Measurements from ENCODE around the gene SLC9B2. TPM values are rescaled to one million over a fixed set of nuclear protein-coding genes. Genes with fewer than 3 reads are reported as not detected.

The SLC9B2 gene
- total and polyA plus RNA-seq, 7 experiments from 2014 or later, result 12.7 to 26.3 (median 17.1) TPM

DNA sequence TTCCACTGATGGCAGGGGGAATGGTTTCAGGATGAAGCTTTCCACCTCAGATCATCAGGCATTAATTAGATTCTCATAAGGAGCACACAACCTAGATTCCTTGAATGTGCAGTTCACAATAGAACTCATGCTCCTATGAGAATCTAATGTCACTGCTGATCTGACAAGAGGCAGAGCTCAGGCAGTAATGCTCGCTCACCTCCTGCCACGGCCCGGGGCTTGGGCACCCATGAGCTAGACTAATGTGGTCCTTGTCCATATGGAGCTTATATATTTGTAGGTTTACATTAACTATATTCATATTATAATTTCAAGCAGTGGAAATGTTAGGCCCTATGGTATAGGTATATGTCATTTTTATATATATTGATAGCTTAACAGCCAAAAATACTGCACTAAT is 24.4 kb downstream of the SLC9B2 start:
- POLR2A ChIA-PET, result interaction anchor here (0.7 to 0.9 kb wide), 2 partner anchors 15 to 38 kb away, joined by 3 to 5 read pairs; no protein-coding TSS in a partner anchor
- no peak overlapping the region for H3K4me3 ChIP-seq (ENCODE audit: low read length)

GRCh38 chr4:103050736-103051436 is 25.7 kb downstream of the SLC9B2 start:
- peaks cover 0 to 22% (median 13%) of the 10 kb centered on the region in 5 donors for H3K36me3 Mint-ChIP-seq
- CTCF ChIA-PET, result interaction anchor here (1.9 kb wide), 1 partner anchor 40 kb away, joined by 7 read pairs; no protein-coding TSS in a partner anchor
- peak overlapping the region in 1 of 9 donors; percentile 6 for H3K27ac Mint-ChIP-seq

More for the DNA sequence above, 24.4 kb downstream of the SLC9B2 start:
- H3K9me3 Mint-ChIP-seq, result no peaks in the 10 kb centered on the region
- CTCF ChIA-PET, result no interaction called here
- no peak for ATAC-seq
- H3K36me3 Mint-ChIP-seq, result peaks cover 0 to 23% (median 13%) of the 10 kb centered on the region in 5 donors
- no peaks in the 10 kb centered on the region for H3K27me3 Mint-ChIP-seq
- no peaks in the 10 kb centered on the region for H3K27me3 ChIP-seq (ENCODE audit: control insufficient read depth in 2 of 2, insufficient read depth in 2 of 2, low read length in 2 of 2)
- H3K27ac Mint-ChIP-seq, result no peak overlapping the region
- DNase-seq, result no peak
- no peaks in the 10 kb centered on the region for H3K9me3 ChIP-seq (ENCODE audit: control insufficient read depth in 2 of 3, low read length in 3 of 3)
- H3K36me3 ChIP-seq (ENCODE audit: control insufficient read depth in 2 of 3, insufficient read depth in 3 of 3, low read length in 3 of 3), result peaks cover 0 to 7% (median 0%) of the 10 kb centered on the region in 3 experiments
- no peak overlapping the region for H3K27ac ChIP-seq (ENCODE audit: low read depth, low read length)
- no peak overlapping the region for H3K4me3 Mint-ChIP-seq
- peaks cover 0 to 12% (median 0%) of the 10 kb centered on the region in 7 donors for H3K4me1 Mint-ChIP-seq
- H3K4me1 ChIP-seq (ENCODE audit: control insufficient read depth in 2 of 2, insufficient read depth in 2 of 2, low read length in 2 of 2), result no peaks in the 10 kb centered on the region
- intact Hi-C loops (cut with micrococcal nuclease), result no loop called here

GRCh38 chr4:103046416-103047290 is 29.9 kb downstream of the SLC9B2 start:
- ChIA-PET CTCF (interaction anchor here (0.6 to 5.6 kb wide), 4 partner anchors 20 to 51 kb away, joined by 3 to 26 read pairs (median 4); no protein-coding TSS in a partner anchor), POLR2A (interaction anchor here (0.6 to 1.2 kb wide), 3 partner anchors 54 to 218 kb away, joined by 3 to 6 read pairs (median 4); no protein-coding TSS in a partner anchor)
- Histone ChIP-seq H3K36me3 (ENCODE audit: control insufficient read depth in 2 of 3, insufficient read depth in 3 of 3, low read length in 3 of 3) (peaks cover 0 to 13% (median 0%) of the 10 kb centered on the region in 3 experiments), H3K27ac (ENCODE audit: low read depth, low read length) (no peak overlapping the region), H3K4me1 (ENCODE audit: control insufficient read depth in 2 of 2, insufficient read depth in 2 of 2, low read length in 2 of 2) (no peaks in the 10 kb centered on the region), H3K9me3 (ENCODE audit: control insufficient read depth in 2 of 3, low read length in 3 of 3) (no peaks in the 10 kb centered on the region), H3K27me3 (ENCODE audit: control insufficient read depth in 2 of 2, insufficient read depth in 2 of 2, low read length in 2 of 2) (no peaks in the 10 kb centered on the region), H3K4me3 (ENCODE audit: low read length) (no peak overlapping the region)
- no peaks in the 10 kb centered on the region for H3K9me3 Mint-ChIP-seq
- H3K27me3 Mint-ChIP-seq, result no peaks in the 10 kb centered on the region
- peak overlapping the region in 1 of 9 donors; percentile 22 for H3K27ac Mint-ChIP-seq
- intact Hi-C loops (cut with micrococcal nuclease), result loop anchor here (1.0 to 2.0 kb wide), 4 partner anchors 30 to 53 kb away; partner anchors contain the start of genes BDH2 (in 2 of the 2) and SLC9B2 (in 1 of the 2)
- DNase-seq, result peak in 7 of 9 donors; percentile 18 to 65 (median 53)
- H3K4me1 Mint-ChIP-seq, result peaks cover 0 to 13% (median 0%) of the 10 kb centered on the region in 7 donors
- peak; percentile 98 for ATAC-seq
- no peak overlapping the region for H3K4me3 Mint-ChIP-seq
- peaks cover 0 to 37% (median 23%) of the 10 kb centered on the region in 5 donors for H3K36me3 Mint-ChIP-seq

More at GRCh38 chr4:103050736-103051436, 25.7 kb downstream of the SLC9B2 start:
- Histone ChIP-seq H3K27me3 (ENCODE audit: control insufficient read depth in 2 of 2, insufficient read depth in 2 of 2, low read length in 2 of 2) (no peaks in the 10 kb centered on the region), H3K27ac (ENCODE audit: low read depth, low read length) (no peak overlapping the region), H3K4me3 (ENCODE audit: low read length) (no peak overlapping the region), H3K36me3 (ENCODE audit: control insufficient read depth in 2 of 3, insufficient read depth in 3 of 3, low read length in 3 of 3) (peaks cover 0 to 7% (median 0%) of the 10 kb centered on the region in 3 experiments), H3K9me3 (ENCODE audit: control insufficient read depth in 2 of 3, low read length in 3 of 3) (no peaks in the 10 kb centered on the region), H3K4me1 (ENCODE audit: control insufficient read depth in 2 of 2, insufficient read depth in 2 of 2, low read length in 2 of 2) (no peaks in the 10 kb centered on the region)
- Mint-ChIP-seq H3K27me3 (no peaks in the 10 kb centered on the region), H3K4me1 (peaks cover 0 to 15% (median 0%) of the 10 kb centered on the region in 7 donors), H3K4me3 (no peak overlapping the region), H3K9me3 (no peaks in the 10 kb centered on the region)
- no peak for ATAC-seq
- POLR2A ChIA-PET, result interaction anchor here (1.2 kb wide), 1 partner anchor 41 kb away, joined by 3 read pairs; no protein-coding TSS in a partner anchor
- DNase-seq, result no peak
- intact Hi-C loops (cut with micrococcal nuclease), result no loop called here

DNA sequence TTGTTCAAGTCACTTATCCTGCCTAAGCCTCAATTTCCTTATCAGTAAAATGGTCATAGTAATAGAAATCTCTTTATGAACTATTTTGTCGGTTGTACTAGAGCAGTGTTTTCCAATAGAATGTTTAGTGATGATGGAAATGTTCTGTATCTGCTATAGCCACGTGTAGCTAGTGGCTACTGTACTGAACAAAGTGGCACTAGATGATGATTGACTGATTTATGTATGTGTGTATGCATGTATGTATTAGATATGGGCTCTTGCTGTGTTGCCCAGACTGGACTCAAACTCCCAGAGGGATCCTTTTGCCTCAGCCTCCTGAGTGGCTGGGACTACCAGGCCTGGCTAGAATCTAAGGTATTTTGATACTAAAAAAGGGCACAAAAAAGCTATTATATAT is 32.4 kb downstream of the SLC9B2 start:
- Mint-ChIP-seq H3K4me1 (peaks cover 0 to 5% (median 0%) of the 10 kb centered on the region in 7 donors), H3K4me3 (no peak overlapping the region), H3K9me3 (no peaks in the 10 kb centered on the region), H3K36me3 (peaks cover 0 to 36% (median 19%) of the 10 kb centered on the region in 5 donors), H3K27ac (peak overlapping the region in 1 of 9 donors; percentile 73), H3K27me3 (no peaks in the 10 kb centered on the region)
- Histone ChIP-seq H3K4me1 (ENCODE audit: control insufficient read depth in 2 of 2, insufficient read depth in 2 of 2, low read length in 2 of 2) (no peaks in the 10 kb centered on the region), H3K27me3 (ENCODE audit: control insufficient read depth in 2 of 2, insufficient read depth in 2 of 2, low read length in 2 of 2) (no peaks in the 10 kb centered on the region), H3K36me3 (ENCODE audit: control insufficient read depth in 2 of 3, insufficient read depth in 3 of 3, low read length in 3 of 3) (peaks cover 0 to 13% (median 0%) of the 10 kb centered on the region in 3 experiments), H3K9me3 (ENCODE audit: control insufficient read depth in 2 of 3, low read length in 3 of 3) (no peaks in the 10 kb centered on the region), H3K27ac (ENCODE audit: low read depth, low read length) (no peak overlapping the region), H3K4me3 (ENCODE audit: low read length) (no peak overlapping the region)
- intact Hi-C loops (cut with micrococcal nuclease), result no loop called here
- CTCF ChIA-PET, result interaction anchor here (2.4 to 5.6 kb wide), 2 partner anchors 47 to 51 kb away, joined by 9 to 26 read pairs; no protein-coding TSS in a partner anchor
- no peak for DNase-seq
- POLR2A ChIA-PET, result no interaction called here
- ATAC-seq, result no peak

GRCh38 chr4:103036169-103036568 is 40.4 kb downstream of the SLC9B2 start:
- H3K4me1 Mint-ChIP-seq, result peaks cover 0 to 19% (median 0%) of the 10 kb centered on the region in 7 donors
- intact Hi-C loops (cut with micrococcal nuclease), result no loop called here
- DNase-seq (no peak), ATAC-seq (no peak)
- H3K36me3 ChIP-seq (ENCODE audit: control insufficient read depth in 2 of 3, insufficient read depth in 3 of 3, low read length in 3 of 3), result no peaks in the 10 kb centered on the region
- no peak overlapping the region for H3K27ac ChIP-seq (ENCODE audit: low read depth, low read length)
- no peaks in the 10 kb centered on the region for H3K9me3 ChIP-seq (ENCODE audit: control insufficient read depth in 2 of 3, low read length in 3 of 3)
- no peaks in the 10 kb centered on the region for H3K27me3 Mint-ChIP-seq
- no peak overlapping the region for H3K4me3 Mint-ChIP-seq
- peaks cover 0 to 12% (median 0%) of the 10 kb centered on the region in 11 donors for H3K9me3 Mint-ChIP-seq
- POLR2A ChIA-PET, result interaction anchor here (0.6 kb wide), 1 partner anchor 16 kb away, joined by 3 read pairs; no protein-coding TSS in a partner anchor
- H3K36me3 Mint-ChIP-seq, result peaks cover 8 to 31% (median 20%) of the 10 kb centered on the region in 5 donors
- no peaks in the 10 kb centered on the region for H3K27me3 ChIP-seq (ENCODE audit: control insufficient read depth in 2 of 2, insufficient read depth in 2 of 2, low read length in 2 of 2)
- CTCF ChIA-PET, result interaction anchor here (0.6 kb wide), 1 partner anchor 232 kb away, joined by 5 read pairs; no protein-coding TSS in a partner anchor
- no peaks in the 10 kb centered on the region for H3K4me1 ChIP-seq (ENCODE audit: control insufficient read depth in 2 of 2, insufficient read depth in 2 of 2, low read length in 2 of 2)
- no peak overlapping the region for H3K27ac Mint-ChIP-seq
- no peak overlapping the region for H3K4me3 ChIP-seq (ENCODE audit: low read length)

DNA sequence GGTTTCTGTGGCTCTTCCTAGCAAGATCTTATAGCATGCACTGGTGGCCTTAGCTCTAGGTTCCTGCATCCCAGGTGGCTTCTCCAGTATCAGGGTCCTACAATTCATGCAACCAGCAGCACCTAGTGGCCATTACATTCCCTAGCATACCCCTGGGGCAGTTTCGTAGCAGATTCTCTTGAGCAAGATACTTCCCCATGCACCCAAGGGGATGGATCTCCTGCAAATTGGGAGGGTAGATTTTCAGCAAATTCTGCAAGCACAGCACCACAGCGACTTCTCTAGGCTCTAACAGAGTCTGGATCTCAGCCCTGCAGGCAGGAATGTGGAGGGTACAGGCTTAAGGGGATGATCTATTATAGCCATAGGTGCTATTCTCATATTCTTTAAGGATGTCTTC is 44.0 kb downstream of the SLC9B2 start:
- CTCF ChIA-PET, result interaction anchor here (0.7 to 0.9 kb wide), 2 partner anchors 11 to 13 kb away, joined by 3 read pairs; no protein-coding TSS in a partner anchor

More for the DNA sequence above, 44.0 kb downstream of the SLC9B2 start:
- Histone ChIP-seq H3K4me1 (ENCODE audit: control insufficient read depth in 2 of 2, insufficient read depth in 2 of 2, low read length in 2 of 2) (no peaks in the 10 kb centered on the region), H3K36me3 (ENCODE audit: control insufficient read depth in 2 of 3, insufficient read depth in 3 of 3, low read length in 3 of 3) (no peaks in the 10 kb centered on the region), H3K9me3 (ENCODE audit: control insufficient read depth in 2 of 3, low read length in 3 of 3) (no peaks in the 10 kb centered on the region), H3K4me3 (ENCODE audit: low read length) (no peak overlapping the region), H3K27ac (ENCODE audit: low read depth, low read length) (no peak overlapping the region), H3K27me3 (ENCODE audit: control insufficient read depth in 2 of 2, insufficient read depth in 2 of 2, low read length in 2 of 2) (no peaks in the 10 kb centered on the region)
- peaks cover 0 to 19% (median 0%) of the 10 kb centered on the region in 7 donors for H3K4me1 Mint-ChIP-seq
- ATAC-seq (no peak), DNase-seq (peak in 2 of 9 donors; percentile 2 to 4)
- POLR2A ChIA-PET, result no interaction called here
- H3K36me3 Mint-ChIP-seq, result peaks cover 8 to 37% (median 30%) of the 10 kb centered on the region in 5 donors
- intact Hi-C loops (cut with micrococcal nuclease), result no loop called here
- no peaks in the 10 kb centered on the region for H3K27me3 Mint-ChIP-seq
- peaks cover 0 to 12% (median 0%) of the 10 kb centered on the region in 11 donors for H3K9me3 Mint-ChIP-seq
- H3K27ac Mint-ChIP-seq, result no peak overlapping the region
- no peak overlapping the region for H3K4me3 Mint-ChIP-seq
